D721Med (cell line): ENCODE data around the gene HMCN2.

Source experiments
- DNase-seq: peaks from one replicate; pipeline ENCODE4 v3.0.0; 2011; ENCODE audit warnings: low spot score; ENCODE audit not compliant: insufficient read length
- FAIRE-seq: peaks from 2 replicates; lab custom pipeline; 2011; peaks lifted over from hg19 to GRCh38; lab: Jason Lieb, UNC
- CTCF ChIP-seq: IDR thresholded peaks from 2 replicates; pipeline ENCODE4 v1.5.1; 2012; ENCODE audit warnings: mild to moderate bottlenecking, control low read depth; ENCODE audit not compliant: insufficient read depth; ENCODE audit errors: missing control alignments

Gene HMCN2

GRCh38 chr9:130287736-130288135, 22.2 kb downstream of the HMCN2 start:
- DNase-seq = no peak
- no peak for FAIRE-seq
- no peak for TF ChIP-seq CTCF

- FAIRE-seq = no peak
- TF ChIP-seq CTCF = no peak
- no peak for DNase-seq
These were observed 22.8 kb downstream of the HMCN2 start for GRCh38 chr9:130288393-130288792.

- FAIRE-seq (no peak), DNase-seq (no peak)
- no peak for TF ChIP-seq CTCF
These were observed 23.5 kb downstream of the HMCN2 start for GRCh38 chr9:130288926-130289690.

GRCh38 chr9:130289711-130290241, 24.2 kb downstream of the HMCN2 start:
- FAIRE-seq = no peak
- no peak for TF ChIP-seq CTCF
- no peak for DNase-seq

GRCh38 chr9:130290291-130291181, 25.0 kb downstream of the HMCN2 start:
- no peak for DNase-seq
- no peak for FAIRE-seq
- no peak for TF ChIP-seq CTCF

GRCh38 chr9:130291474-130291873, 25.9 kb downstream of the HMCN2 start:
- TF ChIP-seq CTCF = no peak
- FAIRE-seq (no peak), DNase-seq (no peak)
